Measurements from ENCODE around the gene SGPL1.
"Not testable (repeated sequence)": the region's sequence is repeated elsewhere in the genome, so short reads cannot be mapped to it uniquely, and the experiment has no call there.

SGPL1 gene

GRCh38 chr10:70908406-70909296 lies 92.9 kb downstream of the SGPL1 start:
- DNase-seq = no peak

- no peak for DNase-seq
These were observed 93.7 kb downstream of the SGPL1 start for GRCh38 chr10:70909326-70909935.

- no peak for DNase-seq
These were observed 95.0 kb downstream of the SGPL1 start for GRCh38 chr10:70910486-70911341.

- DNase-seq = no peak
These were observed 95.6 kb downstream of the SGPL1 start for GRCh38 chr10:70911386-70911785.

GRCh38 chr10:70912556-70912955 lies 96.8 kb downstream of the SGPL1 start:
- DNase-seq = no peak

- DNase-seq = no peak
These were observed 97.6 kb downstream of the SGPL1 start for GRCh38 chr10:70913191-70913892.

- no peak for DNase-seq
These were observed 98.1 kb downstream of the SGPL1 start for GRCh38 chr10:70913893-70914240.

- no peak for DNase-seq
These were observed 98.6 kb downstream of the SGPL1 start for GRCh38 chr10:70914316-70914864.

GRCh38 chr10:70915206-70915605 lies 99.5 kb downstream of the SGPL1 start:
- no peak for DNase-seq

GRCh38 chr10:70915806-70916205 lies 100.1 kb downstream of the SGPL1 start:
- DNase-seq = no peak

- DNase-seq = no peak
These were observed 100.5 kb downstream of the SGPL1 start for GRCh38 chr10:70916241-70916640.

GRCh38 chr10:70917226-70917625 lies 101.5 kb downstream of the SGPL1 start:
- DNase-seq = no peak

GRCh38 chr10:70917635-70918034 lies 101.9 kb downstream of the SGPL1 start:
- no peak for DNase-seq

- no peak for DNase-seq
These were observed 103.2 kb downstream of the SGPL1 start for GRCh38 chr10:70918851-70919530.

GRCh38 chr10:70919906-70920305 lies 104.2 kb downstream of the SGPL1 start:
- not testable (repeated sequence) for DNase-seq

GRCh38 chr10:70920519-70920918 lies 104.8 kb downstream of the SGPL1 start:
- DNase-seq = no peak

GRCh38 chr10:70921285-70921684 lies 105.5 kb downstream of the SGPL1 start:
- no peak for DNase-seq

- no peak for DNase-seq
These were observed 107.9 kb downstream of the SGPL1 start for GRCh38 chr10:70923696-70924095.

- DNase-seq = peak; percentile 40
These were observed 109.9 kb downstream of the SGPL1 start for GRCh38 chr10:70925377-70926225.

GRCh38 chr10:70926226-70927000 lies 110.7 kb downstream of the SGPL1 start:
- no peak for DNase-seq
